ENCODE results near the gene RPF1.

The RPF1 gene

DNA sequence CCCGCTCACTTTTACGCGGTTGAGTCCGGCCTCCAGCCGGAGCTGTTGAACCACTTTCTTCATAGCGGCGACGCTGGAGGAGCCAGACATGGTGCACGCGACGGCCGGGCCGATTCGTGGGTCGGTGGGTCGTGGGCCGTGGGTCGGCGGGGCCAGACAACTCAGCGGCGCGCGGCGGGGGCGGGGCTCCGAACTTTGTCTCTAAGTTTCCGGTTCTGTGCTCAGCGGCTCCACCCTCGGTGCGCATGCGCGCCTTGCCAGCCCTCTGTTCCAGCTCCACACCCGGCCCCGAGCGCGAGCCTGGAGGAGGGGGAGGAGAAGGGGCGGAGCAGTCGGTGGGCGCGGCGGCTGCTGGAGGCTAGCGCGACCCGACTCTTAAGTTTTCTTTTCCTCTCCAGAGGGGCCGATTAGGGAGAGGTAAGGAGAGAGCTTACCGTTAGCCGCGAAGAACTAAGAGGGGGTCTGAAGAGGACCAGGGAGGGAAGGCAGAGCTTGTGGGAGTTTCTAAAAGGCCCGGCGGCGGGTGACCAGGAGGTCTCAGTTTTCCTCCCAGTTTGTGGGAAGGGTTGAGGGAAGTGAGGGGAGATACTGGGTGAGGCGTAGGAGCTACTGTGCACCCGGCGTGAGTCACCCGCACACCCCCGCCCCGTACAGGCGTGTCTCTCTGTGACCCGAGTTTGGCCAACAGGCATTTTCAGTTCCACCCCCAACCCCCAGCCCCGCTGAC is 27.1 kb downstream of the RPF1 start, which contains the start of the genes GNG5 and SPATA1 (continued):
- TF ChIP-seq SCRT2 (tag by site-specific recombination; IDR thresholded peaks at IDR 0.05) (peak; percentile 77), ZNF169 (tag by site-specific recombination; IDR thresholded peaks at IDR 0.05) (no peak), SP2 (tag by site-specific recombination; IDR thresholded peaks at IDR 0.05) (peak; percentile 64), GLI2 (tag by site-specific recombination; IDR thresholded peaks at IDR 0.05; ENCODE audit: borderline replicate concordance, low read depth) (no peak), ZNF768 (tag by site-specific recombination; IDR thresholded peaks at IDR 0.05) (0 out of 2 replicates have a peak, but pooled peaks have one; percentile 13), ZNF2 (tag by site-specific recombination; IDR thresholded peaks at IDR 0.05) (no peak), KLF10 (tag by site-specific recombination; IDR thresholded peaks at IDR 0.05) (peak; percentile 77), ZNF404 (tag by site-specific recombination; IDR thresholded peaks at IDR 0.05) (no peak), ZIC2 (tag by site-specific recombination; IDR thresholded peaks at IDR 0.05) (0 out of 2 replicates have a peak, but pooled peaks have one; percentile 21), YY2 (tag by site-specific recombination; IDR thresholded peaks at IDR 0.05) (no peak), OVOL3 (tag by site-specific recombination; IDR thresholded peaks at IDR 0.05) (no peak), ZNF48 (tag by site-specific recombination; IDR thresholded peaks at IDR 0.05) (no peak), ZNF37A (tag by site-specific recombination; IDR thresholded peaks at IDR 0.05) (no peak), ZNF701 (tag by site-specific recombination; IDR thresholded peaks at IDR 0.05) (no peak), ZNF549 (tag by site-specific recombination; IDR thresholded peaks at IDR 0.05) (no peak), ZNF792 (tag by site-specific recombination; IDR thresholded peaks at IDR 0.05) (no peak), ZNF660 (tag by site-specific recombination; IDR thresholded peaks at IDR 0.05) (peak; percentile 83), ZNF311 (tag by site-specific recombination; IDR thresholded peaks at IDR 0.05; ENCODE audit: borderline replicate concordance) (no peak), ZBTB48 (tag by site-specific recombination; IDR thresholded peaks at IDR 0.05) (peak; percentile 74), ZBTB8A (tag by site-specific recombination; IDR thresholded peaks at IDR 0.05) (peak; percentile 74), ZNF561 (tag by site-specific recombination; IDR thresholded peaks at IDR 0.05; ENCODE audit: borderline replicate concordance) (0 out of 2 replicates have a peak, but pooled peaks have one; percentile 37), ZNF600 (tag by site-specific recombination; IDR thresholded peaks at IDR 0.05) (peak; percentile 74; the same call in 1 of the 2 replicates), ZFP3 (tag by site-specific recombination; IDR thresholded peaks at IDR 0.05; ENCODE audit: low read depth) (no peak)
- TF ChIP-seq, protein P1, sequence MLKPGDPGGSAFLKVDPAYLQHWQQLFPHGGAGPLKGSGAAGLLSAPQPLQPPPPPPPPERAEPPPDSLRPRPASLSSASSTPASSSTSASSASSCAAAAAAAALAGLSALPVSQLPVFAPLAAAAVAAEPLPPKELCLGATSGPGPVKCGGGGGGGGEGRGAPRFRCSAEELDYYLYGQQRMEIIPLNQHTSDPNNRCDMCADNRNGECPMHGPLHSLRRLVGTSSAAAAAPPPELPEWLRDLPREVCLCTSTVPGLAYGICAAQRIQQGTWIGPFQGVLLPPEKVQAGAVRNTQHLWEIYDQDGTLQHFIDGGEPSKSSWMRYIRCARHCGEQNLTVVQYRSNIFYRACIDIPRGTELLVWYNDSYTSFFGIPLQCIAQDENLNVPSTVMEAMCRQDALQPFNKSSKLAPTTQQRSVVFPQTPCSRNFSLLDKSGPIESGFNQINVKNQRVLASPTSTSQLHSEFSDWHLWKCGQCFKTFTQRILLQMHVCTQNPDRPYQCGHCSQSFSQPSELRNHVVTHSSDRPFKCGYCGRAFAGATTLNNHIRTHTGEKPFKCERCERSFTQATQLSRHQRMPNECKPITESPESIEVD (tag by site-specific recombination; IDR thresholded peaks at IDR 0.05) = no peak
- TF ChIP-seq, protein P2, sequence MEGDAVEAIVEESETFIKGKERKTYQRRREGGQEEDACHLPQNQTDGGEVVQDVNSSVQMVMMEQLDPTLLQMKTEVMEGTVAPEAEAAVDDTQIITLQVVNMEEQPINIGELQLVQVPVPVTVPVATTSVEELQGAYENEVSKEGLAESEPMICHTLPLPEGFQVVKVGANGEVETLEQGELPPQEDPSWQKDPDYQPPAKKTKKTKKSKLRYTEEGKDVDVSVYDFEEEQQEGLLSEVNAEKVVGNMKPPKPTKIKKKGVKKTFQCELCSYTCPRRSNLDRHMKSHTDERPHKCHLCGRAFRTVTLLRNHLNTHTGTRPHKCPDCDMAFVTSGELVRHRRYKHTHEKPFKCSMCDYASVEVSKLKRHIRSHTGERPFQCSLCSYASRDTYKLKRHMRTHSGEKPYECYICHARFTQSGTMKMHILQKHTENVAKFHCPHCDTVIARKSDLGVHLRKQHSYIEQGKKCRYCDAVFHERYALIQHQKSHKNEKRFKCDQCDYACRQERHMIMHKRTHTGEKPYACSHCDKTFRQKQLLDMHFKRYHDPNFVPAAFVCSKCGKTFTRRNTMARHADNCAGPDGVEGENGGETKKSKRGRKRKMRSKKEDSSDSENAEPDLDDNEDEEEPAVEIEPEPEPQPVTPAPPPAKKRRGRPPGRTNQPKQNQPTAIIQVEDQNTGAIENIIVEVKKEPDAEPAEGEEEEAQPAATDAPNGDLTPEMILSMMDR (tag by site-specific recombination; IDR thresholded peaks at IDR 0.05) = no peak
- TF ChIP-seq, protein P3, sequence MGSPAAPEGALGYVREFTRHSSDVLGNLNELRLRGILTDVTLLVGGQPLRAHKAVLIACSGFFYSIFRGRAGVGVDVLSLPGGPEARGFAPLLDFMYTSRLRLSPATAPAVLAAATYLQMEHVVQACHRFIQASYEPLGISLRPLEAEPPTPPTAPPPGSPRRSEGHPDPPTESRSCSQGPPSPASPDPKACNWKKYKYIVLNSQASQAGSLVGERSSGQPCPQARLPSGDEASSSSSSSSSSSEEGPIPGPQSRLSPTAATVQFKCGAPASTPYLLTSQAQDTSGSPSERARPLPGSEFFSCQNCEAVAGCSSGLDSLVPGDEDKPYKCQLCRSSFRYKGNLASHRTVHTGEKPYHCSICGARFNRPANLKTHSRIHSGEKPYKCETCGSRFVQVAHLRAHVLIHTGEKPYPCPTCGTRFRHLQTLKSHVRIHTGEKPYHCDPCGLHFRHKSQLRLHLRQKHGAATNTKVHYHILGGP (tag by site-specific recombination; IDR thresholded peaks at IDR 0.05) = no peak
- TF ChIP-seq, protein P4, sequence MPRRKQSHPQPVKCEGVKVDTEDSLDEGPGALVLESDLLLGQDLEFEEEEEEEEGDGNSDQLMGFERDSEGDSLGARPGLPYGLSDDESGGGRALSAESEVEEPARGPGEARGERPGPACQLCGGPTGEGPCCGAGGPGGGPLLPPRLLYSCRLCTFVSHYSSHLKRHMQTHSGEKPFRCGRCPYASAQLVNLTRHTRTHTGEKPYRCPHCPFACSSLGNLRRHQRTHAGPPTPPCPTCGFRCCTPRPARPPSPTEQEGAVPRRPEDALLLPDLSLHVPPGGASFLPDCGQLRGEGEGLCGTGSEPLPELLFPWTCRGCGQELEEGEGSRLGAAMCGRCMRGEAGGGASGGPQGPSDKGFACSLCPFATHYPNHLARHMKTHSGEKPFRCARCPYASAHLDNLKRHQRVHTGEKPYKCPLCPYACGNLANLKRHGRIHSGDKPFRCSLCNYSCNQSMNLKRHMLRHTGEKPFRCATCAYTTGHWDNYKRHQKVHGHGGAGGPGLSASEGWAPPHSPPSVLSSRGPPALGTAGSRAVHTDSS (tag by site-specific recombination; IDR thresholded peaks at IDR 0.05) = no peak
- TF ChIP-seq, protein P5, sequence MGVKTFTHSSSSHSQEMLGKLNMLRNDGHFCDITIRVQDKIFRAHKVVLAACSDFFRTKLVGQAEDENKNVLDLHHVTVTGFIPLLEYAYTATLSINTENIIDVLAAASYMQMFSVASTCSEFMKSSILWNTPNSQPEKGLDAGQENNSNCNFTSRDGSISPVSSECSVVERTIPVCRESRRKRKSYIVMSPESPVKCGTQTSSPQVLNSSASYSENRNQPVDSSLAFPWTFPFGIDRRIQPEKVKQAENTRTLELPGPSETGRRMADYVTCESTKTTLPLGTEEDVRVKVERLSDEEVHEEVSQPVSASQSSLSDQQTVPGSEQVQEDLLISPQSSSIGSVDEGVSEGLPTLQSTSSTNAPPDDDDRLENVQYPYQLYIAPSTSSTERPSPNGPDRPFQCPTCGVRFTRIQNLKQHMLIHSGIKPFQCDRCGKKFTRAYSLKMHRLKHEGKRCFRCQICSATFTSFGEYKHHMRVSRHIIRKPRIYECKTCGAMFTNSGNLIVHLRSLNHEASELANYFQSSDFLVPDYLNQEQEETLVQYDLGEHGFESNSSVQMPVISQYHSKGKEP (tag by site-specific recombination; IDR thresholded peaks at IDR 0.05) = no peak
- TF ChIP-seq, protein P6, sequence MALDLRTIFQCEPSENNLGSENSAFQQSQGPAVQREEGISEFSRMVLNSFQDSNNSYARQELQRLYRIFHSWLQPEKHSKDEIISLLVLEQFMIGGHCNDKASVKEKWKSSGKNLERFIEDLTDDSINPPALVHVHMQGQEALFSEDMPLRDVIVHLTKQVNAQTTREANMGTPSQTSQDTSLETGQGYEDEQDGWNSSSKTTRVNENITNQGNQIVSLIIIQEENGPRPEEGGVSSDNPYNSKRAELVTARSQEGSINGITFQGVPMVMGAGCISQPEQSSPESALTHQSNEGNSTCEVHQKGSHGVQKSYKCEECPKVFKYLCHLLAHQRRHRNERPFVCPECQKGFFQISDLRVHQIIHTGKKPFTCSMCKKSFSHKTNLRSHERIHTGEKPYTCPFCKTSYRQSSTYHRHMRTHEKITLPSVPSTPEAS (tag by site-specific recombination; IDR thresholded peaks at IDR 0.05) = no peak
- TF ChIP-seq, protein P7, sequence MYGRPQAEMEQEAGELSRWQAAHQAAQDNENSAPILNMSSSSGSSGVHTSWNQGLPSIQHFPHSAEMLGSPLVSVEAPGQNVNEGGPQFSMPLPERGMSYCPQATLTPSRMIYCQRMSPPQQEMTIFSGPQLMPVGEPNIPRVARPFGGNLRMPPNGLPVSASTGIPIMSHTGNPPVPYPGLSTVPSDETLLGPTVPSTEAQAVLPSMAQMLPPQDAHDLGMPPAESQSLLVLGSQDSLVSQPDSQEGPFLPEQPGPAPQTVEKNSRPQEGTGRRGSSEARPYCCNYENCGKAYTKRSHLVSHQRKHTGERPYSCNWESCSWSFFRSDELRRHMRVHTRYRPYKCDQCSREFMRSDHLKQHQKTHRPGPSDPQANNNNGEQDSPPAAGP (tag by site-specific recombination; IDR thresholded peaks at IDR 0.05) = peak; percentile 86
